ENCODE results near the gene ASB2.

Gene ASB2, protein sequence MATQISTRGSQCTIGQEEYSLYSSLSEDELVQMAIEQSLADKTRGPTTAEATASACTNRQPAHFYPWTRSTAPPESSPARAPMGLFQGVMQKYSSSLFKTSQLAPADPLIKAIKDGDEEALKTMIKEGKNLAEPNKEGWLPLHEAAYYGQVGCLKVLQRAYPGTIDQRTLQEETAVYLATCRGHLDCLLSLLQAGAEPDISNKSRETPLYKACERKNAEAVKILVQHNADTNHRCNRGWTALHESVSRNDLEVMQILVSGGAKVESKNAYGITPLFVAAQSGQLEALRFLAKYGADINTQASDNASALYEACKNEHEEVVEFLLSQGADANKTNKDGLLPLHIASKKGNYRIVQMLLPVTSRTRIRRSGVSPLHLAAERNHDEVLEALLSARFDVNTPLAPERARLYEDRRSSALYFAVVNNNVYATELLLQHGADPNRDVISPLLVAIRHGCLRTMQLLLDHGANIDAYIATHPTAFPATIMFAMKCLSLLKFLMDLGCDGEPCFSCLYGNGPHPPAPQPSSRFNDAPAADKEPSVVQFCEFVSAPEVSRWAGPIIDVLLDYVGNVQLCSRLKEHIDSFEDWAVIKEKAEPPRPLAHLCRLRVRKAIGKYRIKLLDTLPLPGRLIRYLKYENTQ

DNA sequence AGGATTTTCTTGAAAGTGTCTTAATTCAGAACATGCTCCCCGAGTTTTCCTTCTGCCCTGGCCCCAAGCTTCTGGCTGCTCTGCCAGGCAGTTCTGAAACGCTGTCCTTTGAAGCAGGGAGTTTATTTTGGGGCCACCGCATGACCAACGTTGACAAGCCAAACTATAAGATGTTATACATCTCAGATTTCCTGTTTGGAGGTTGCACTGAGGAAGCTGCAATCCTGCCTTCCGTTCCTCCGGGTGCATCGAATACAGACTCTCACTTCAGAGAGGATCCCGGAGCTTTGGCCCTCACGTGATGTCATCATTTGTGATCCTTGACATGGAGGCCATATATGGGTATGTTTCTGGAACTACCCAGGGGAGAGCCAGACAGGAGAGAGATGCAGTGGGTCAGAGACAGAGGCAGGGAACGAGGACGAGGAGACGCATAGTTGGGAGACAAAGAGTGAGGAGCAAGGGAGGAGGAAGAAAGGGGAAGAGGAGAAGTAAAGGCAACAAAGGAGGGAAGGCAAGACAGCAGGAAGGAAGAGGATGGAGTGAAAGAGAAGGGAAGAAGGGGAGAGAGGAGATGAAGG, at the start of gene ASB2:
TSS of gene ASB2 (minus strand) at position 94 of the 581 bp plus-strand sequence. CDS start 12,031 bp downstream, outside the sequence.
- DNase-seq (ENCODE audit: low spot score) = peak; percentile 44

GRCh38 chr14:94025720-94026119, 49.4 kb upstream of the ASB2 start:
- DNase-seq (ENCODE audit: low spot score) = no peak

GRCh38 chr14:94024549-94024948, 48.2 kb upstream of the ASB2 start:
- no peak for DNase-seq (ENCODE audit: low spot score)

DNA sequence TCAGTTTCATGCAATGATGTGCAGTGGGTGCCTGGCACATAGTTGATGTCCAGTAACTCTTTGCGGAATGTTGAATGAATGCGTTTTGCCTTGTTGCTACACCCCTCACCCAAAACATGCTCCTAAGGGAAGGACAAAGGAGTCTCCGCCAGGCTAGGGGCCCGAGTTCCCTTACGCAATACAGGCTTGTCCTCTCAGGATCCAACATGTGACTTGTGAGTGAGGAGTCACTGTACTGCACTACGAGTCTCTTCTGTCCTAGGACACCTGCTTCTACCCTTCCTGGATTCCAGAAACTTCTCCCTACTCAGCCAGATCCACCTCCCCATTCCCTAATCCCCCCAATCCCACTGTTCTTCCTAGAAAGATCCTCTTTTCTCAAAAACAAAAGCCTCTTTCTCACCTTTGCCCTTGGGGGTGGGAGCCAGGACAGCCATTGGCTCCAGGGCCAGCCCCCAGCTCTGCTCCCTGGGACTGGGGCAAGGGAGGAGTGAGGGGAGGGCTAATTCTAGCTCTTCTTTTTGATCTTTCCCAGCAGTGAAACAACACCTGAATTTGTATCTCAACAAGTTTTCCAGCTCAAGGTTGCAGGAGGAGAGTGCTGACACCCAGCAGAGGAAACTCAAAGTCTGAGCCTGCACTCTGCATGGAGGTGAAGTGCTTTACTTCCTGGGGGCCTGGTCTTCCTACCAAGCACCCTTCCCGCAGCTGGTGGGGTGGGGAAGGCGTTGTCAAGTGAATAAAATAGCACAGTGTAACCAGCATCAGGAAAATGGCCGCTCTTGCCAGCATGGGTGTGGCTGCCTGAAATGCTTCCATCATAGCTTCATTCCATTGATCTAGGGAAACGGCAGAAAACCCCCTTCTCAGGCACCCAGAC, 46.4 kb upstream of the ASB2 start:
- no peak for DNase-seq (ENCODE audit: low spot score)

DNA sequence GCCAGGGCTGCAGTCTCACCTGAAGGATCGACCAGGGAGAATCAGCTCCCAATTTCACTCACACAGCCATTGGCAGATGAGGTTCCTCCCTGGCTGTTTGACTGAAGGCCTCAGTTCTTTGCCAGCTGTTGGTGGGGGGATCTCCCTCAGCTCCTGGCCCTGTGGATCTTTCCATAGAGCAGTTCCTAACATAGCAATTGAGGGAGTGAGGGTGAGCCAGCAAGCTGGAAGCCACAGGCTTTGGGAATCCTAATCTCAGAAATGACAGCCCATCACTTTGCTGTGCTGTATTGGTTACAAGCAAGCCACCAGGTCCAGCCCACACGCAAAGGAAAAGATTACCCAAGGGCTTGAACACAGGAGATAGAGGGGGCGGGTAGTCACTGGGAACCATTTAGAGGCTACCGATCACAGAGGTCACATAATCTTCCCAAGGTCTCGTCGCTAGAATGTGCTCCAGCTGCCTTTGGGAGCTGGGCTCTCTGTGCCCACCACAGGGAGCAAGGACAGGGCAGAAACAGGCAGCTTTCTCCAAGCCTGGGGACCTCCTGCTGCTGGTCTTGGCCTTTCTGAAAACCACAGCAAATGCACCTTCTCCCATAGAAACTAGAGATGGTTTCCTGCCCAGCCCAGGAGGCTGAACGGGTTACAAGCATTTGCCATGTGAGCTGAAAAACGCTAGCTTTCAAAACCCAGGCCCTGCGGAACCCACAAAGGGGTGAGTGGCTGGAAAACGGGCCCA, 45.2 kb upstream of the ASB2 start:
- DNase-seq (ENCODE audit: low spot score) = no peak

- no peak for DNase-seq (ENCODE audit: low spot score)
Observed at GRCh38 chr14:94021001-94021400, 44.6 kb upstream of the ASB2 start.

- DNase-seq (ENCODE audit: low spot score) = no peak
Observed at GRCh38 chr14:94020267-94020666, 43.9 kb upstream of the ASB2 start.

GRCh38 chr14:94019329-94019728, 43.0 kb upstream of the ASB2 start:
- no peak for DNase-seq (ENCODE audit: low spot score)

DNA sequence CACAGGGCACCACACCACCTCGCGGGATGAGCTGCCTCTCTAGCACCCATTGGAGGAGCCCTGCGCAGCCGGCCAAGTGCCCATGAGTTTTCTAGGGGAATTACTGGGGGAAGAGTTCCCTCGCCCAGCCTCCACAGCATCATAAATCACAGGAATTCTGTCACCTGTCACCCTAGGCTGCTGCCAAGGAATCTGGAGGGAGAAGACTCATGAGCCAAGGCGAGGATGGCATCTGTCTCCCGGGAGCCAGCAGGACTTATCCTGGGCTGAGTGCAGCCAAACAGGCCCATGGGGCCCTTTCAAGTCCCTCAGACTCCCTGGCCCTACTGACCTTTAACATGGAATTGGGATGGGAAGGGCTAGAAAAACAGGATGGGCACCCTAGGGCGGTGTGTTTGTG, 41.9 kb upstream of the ASB2 start:
- no peak for DNase-seq (ENCODE audit: low spot score)

DNA sequence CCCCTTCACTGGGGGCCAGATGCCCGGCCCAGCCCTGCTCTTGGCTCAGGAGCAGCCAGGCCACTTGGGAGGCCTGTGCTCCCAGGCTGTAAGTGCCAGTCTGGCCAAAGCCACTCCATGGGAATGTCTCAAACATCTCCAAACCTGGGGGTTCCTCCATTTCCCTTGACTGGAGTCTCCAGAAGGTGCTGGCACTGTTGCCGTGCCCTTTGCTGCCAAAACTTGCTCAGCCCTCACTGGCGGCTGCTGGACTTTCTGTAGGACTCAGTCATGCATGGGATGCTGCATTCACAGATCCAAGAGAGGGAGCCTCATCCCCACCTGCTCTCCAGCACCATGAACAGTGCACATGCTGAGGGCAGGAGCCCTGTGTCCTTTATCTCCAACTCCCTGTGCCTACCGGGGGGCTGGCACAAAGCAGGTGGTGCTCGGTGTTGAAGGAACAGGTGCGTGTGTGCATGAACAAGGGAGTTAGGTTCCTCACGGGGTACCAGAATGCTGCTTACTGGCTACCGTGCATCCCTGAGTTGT, 40.1 kb upstream of the ASB2 start:
- DNase-seq (ENCODE audit: low spot score) = no peak

DNA sequence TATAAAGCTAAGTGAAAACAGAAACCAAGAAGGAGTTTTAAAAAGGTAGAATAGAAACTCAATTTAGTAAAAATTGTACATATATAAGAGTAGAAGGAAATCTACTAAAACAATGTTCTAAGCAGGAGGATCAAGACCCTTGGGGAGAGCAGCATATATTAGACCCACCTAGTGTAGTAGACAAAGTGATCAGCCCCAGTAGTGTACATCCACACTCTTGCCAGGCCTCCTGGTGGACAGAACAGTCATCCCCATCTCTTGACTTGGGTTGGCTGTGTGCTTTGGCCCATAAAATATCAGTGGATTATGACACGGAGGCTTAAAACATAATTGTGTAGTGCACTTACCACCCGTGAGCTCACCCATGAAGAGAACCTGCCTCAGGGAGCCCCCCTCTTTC, 38.9 kb upstream of the ASB2 start:
- DNase-seq (ENCODE audit: low spot score) = no peak

GRCh38 chr14:94014382-94014781, 38.0 kb upstream of the ASB2 start:
- no peak for DNase-seq (ENCODE audit: low spot score)

DNA sequence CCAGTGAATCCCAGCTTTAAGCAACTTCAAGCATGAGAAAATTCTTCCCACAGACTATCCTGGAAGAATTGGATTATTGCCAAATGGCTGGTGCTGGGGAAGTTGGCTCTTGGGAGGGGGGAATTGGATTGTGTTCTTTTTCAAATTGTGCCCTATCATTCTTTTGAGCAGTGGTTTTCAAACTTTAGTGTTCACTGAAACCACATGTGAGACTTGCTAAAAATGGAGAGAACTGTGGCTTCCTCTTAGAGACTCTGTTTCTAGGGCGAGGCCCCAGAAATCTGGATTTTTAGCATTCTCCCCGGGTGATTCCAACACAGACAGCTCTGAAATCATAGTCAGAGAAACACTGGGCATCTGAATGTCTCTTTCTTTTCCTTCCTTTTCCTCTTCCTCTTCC, 35.4 kb upstream of the ASB2 start:
- DNase-seq (ENCODE audit: low spot score) = no peak

DNA sequence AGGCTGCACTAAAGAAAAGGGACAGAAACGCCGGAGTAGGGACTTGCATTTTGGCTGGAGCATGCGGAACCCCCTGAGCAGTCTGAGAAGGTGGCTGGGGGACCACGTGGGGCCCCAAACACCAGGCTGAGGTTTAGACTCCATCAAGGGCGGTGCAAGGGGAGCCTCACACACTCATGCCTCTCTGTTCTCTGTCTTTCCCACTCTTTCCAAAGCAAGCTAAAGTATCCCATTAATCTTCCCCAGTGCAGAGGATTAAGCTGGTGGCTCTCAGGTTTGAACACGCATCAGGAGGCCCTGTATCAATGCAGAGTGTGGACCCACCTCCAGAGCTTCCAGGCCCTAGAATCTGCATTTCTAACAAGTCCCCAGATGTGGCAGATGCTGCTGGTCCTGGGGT, 34.3 kb upstream of the ASB2 start:
- no peak for DNase-seq (ENCODE audit: low spot score)

- no peak for DNase-seq (ENCODE audit: low spot score)
Observed at GRCh38 chr14:94009767-94010166, 33.4 kb upstream of the ASB2 start.

GRCh38 chr14:94008234-94008633, 31.9 kb upstream of the ASB2 start:
- no peak for DNase-seq (ENCODE audit: low spot score)

GRCh38 chr14:94005324-94006073, 29.1 kb upstream of the ASB2 start:
- peak; percentile 61 for DNase-seq (ENCODE audit: low spot score)

- no peak for DNase-seq (ENCODE audit: low spot score)
Observed at GRCh38 chr14:94004015-94004414, 27.6 kb upstream of the ASB2 start.

GRCh38 chr14:94003397-94003796, 27.0 kb upstream of the ASB2 start:
- no peak for DNase-seq (ENCODE audit: low spot score)

All from germinal center (tissue), 1 donor.